Neural cell (in vitro differentiated cells): ENCODE results near the gene TMEM245.

Experiments
- CTCF ChIP-seq: fragments of 450-650 bp; IDR thresholded peaks from 2 replicates; pipeline ENCODE4 v1.5.1; 2014; ENCODE audit warnings: antibody characterized with exemption, mild to moderate bottlenecking, moderate library complexity; ENCODE audit not compliant: poor library complexity, severe bottlenecking
- EP300 ChIP-seq: fragments of 450-650 bp; conservative IDR thresholded peaks from 2 replicates; pipeline ENCODE4 v1.6.1; 2014; ENCODE audit warnings: antibody characterized with exemption, mild to moderate bottlenecking, moderate library complexity; ENCODE audit not compliant: poor library complexity, severe bottlenecking
- EZH2 ChIP-seq: fragments of 200-600, 300-800 bp; shearing (Covaris generic), sonication (generic); IDR thresholded peaks from 2 replicates; pipeline ENCODE4 v1.6.1; 2014; ENCODE audit warnings: antibody characterized with exemption, low read length, borderline replicate concordance, mild to moderate bottlenecking; ENCODE audit not compliant: insufficient read depth, poor library complexity, severe bottlenecking
- POLR2AphosphoS5 ChIP-seq: IDR thresholded peaks from 2 replicates; pipeline ENCODE4 v1.6.1; 2012
- TAF1 ChIP-seq: IDR thresholded peaks from 2 replicates; pipeline ENCODE4 v1.6.1; 2012; ENCODE audit warnings: low read depth

- TF ChIP-seq CTCF (no peak), EP300 (no peak), EZH2 (no peak), TAF1 (no peak), POLR2AphosphoS5 (no peak)
Measured at GRCh38 chr9:109122726-109123621, 3.2 kb upstream of the TMEM245 start.
